GM18858 (cell line): ENCODE data around the gene TFIP11.

Source experiments
- ATAC-seq: cut with Tn5 transposase; IDR thresholded peaks from one replicate; pipeline ENCODE4 v1.9.1; 2021; ENCODE audit not compliant: unreplicated experiment

TFIP11 gene

GRCh38 chr22:26508148-26508547 is 4.1 kb downstream of the TFIP11 start:
- no peak for ATAC-seq

- no peak for ATAC-seq
These were observed 8.5 kb downstream of the TFIP11 start for GRCh38 chr22:26503758-26504157.

- ATAC-seq = no peak
These were observed 9.3 kb downstream of the TFIP11 start for GRCh38 chr22:26502688-26503561.

DNA sequence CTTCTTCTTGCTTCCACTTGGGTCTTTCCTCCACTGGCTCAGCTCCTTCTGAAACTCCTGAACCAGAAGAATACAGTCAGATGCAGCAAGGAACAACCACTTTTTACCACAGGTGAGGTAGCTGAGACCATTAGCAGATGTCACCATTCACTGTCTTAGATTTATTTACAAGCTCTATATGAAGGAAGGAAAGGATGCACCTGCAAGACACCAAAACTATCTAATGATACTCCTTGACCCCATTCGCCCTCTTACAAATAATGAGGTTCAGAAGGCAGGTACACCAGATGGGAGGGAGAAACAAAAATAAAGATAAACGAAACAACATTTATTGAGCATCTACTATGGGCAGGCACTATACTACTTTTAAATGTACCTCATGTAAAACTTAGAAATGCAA is 10.3 kb downstream of the TFIP11 start:
- no peak for ATAC-seq

DNA sequence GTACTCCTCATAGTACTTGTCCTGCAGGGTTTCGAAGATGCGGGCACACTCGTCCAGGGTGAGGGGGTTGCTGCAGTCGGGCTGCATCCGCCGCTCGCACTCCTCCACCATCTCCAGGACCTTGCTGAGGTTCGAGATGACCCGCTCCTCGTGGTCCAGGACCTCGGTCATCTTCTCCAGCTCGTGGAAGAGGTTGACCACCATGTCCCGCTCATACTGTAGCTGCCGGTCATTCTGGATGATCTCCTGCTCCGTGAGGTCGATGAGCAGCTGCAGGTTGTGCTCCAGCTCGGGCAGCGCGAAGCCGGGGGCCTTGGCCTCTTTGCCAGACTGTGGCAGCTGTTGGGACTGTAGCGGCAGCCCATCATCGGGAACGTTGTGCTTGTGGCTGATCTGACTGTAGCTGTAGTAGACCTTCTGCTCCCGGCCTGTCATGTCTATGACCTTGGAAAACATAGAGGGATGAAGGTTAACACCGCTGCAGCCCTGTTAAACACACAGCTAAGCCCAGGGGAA is 13.0 kb downstream of the TFIP11 start:
- no peak for ATAC-seq

- ATAC-seq = no peak
These were observed 15.8 kb downstream of the TFIP11 start for GRCh38 chr22:26496456-26496855.

DNA sequence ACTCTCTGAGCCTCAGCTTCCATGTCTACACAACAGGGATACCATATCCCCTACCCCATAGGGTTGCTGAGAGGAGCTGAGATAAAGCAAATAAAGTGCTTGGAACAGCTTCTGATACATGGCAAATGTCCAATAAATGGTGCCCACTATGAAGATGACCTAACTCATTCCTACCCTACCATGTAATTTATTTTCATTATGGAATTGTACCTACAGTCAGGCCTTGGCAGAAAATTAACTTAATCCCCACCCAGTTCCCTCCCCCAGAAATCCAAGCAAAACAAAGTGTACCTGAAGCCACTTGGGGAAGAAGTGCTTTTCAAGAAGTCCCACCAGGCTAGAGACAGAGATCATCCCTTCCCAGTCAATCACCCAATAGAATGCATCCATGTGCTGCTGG is 17.8 kb downstream of the TFIP11 start:
- no peak for ATAC-seq

GRCh38 chr22:26492220-26492619 is 20.1 kb downstream of the TFIP11 start:
- no peak for ATAC-seq

- ATAC-seq = no peak
These were observed 22.7 kb downstream of the TFIP11 start for GRCh38 chr22:26489447-26490036.

GRCh38 chr22:26487996-26488395 is 24.3 kb downstream of the TFIP11 start:
- ATAC-seq = no peak

DNA sequence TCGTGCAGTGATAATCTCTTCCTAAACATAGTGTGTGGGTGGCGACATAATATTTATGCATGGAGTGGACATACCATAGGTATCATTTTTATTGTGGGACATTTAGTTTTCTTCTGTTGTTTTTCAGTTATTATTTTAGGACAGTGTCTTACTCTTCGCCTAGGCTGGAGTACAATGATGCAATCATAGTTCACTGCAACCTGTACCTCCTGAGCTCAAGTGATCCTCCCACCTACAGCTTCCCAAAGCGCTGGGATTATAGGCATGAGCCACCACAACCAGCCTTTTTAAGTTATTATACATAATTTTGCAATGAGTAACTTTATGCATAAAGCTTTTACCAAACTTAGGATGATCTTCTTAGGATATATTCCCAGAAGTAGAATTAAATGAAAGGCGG is 25.9 kb downstream of the TFIP11 start:
- ATAC-seq = no peak

GRCh38 chr22:26485806-26486390 is 26.4 kb downstream of the TFIP11 start:
- ATAC-seq = no peak

DNA sequence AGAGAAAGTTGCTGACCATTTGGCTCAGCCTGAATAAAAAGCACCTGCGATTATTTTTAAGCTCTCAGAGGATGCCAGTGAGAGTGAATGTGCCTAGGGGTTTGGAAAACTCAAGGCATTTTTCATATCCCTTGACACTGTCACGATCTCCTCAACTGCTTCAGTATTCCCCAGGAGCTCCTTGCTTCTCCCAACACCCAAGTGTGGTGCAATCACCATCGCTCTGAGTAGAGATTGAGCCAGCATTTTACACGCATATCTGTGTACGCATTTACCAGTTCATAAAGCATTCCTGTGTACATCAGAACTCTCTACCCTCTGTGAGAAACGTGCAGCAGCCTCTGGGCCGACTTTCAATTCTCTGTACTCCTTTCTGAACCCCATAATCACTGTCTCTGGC is 27.3 kb downstream of the TFIP11 start:
- no peak for ATAC-seq

- ATAC-seq = no peak
These were observed 27.9 kb downstream of the TFIP11 start for GRCh38 chr22:26484360-26484706.

GRCh38 chr22:26483439-26484359 is 28.6 kb downstream of the TFIP11 start, which contains the start of the genes HPS4 and SRRD:
TSS of gene HPS4 (minus strand) at chr22:26483783. CDS start at chr22:26481762, 2,021 bp downstream.
TSS of gene SRRD (plus strand) at chr22:26483877. CDS start at chr22:26483891, 14 bp downstream.
- peak; percentile 44 for ATAC-seq

DNA sequence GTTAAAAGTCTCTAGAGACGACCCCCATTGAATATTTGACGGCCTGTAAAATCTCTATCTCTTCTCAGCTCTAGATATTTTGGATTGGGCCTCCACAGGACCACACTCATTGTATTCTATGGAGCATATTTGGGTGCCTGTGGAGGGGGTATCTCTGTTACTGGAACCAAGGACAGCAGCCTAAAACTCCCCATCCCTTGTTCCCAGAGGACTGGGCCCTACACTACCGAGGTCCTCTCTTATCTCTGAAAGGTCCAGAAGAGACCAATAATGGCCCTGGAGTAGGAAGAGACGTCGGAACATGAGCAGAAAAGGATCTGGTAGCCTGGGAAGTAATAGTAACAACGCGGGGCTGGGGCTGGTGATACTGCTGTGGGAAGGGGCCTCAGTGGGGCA is 29.2 kb downstream of the TFIP11 start:
- ATAC-seq = no peak

GRCh38 chr22:26482161-26482560 is 30.1 kb downstream of the TFIP11 start:
- ATAC-seq = no peak

- ATAC-seq = no peak
These were observed 30.6 kb downstream of the TFIP11 start for GRCh38 chr22:26481694-26482093.

DNA sequence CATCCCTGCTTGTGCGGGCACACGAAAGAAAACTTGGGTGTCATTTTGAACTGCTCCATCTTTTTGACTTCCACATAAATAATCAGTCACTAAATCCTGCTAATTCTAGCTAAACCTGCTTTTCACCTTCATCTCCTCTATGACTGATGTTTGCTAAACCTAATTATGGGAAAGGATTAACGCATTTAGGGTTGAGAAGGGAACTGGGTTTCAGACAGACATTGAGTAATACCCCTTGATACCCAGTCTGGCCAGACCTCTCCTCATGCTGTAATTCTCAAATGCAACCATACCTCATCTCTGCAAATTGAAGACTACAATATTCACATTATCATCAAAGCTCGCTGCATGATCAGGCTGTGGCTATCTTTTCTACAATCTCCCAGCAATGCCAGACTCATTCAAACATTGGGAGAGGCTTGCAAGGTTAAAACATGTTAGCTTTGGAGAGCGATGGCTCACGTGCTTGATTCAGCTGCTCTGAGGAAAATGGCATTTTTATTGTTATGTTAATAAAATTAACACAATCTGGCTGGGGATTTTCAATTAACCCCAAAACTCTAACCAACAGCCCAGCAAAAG is 31.1 kb downstream of the TFIP11 start:
- ATAC-seq = no peak

- no peak for ATAC-seq
These were observed 31.7 kb downstream of the TFIP11 start for GRCh38 chr22:26480611-26480932.
